ENCODE results near the gene ATP11B.
"Not testable (repeated sequence)": the region's sequence is repeated elsewhere in the genome, so short reads cannot be mapped to it uniquely, and the experiment has no call there.

The ATP11B gene

GRCh38 chr3:182829761-182830405 is 36.6 kb downstream of the ATP11B start:
- DNase-seq (ENCODE audit: low read depth in 3 of 3): no peak

DNA sequence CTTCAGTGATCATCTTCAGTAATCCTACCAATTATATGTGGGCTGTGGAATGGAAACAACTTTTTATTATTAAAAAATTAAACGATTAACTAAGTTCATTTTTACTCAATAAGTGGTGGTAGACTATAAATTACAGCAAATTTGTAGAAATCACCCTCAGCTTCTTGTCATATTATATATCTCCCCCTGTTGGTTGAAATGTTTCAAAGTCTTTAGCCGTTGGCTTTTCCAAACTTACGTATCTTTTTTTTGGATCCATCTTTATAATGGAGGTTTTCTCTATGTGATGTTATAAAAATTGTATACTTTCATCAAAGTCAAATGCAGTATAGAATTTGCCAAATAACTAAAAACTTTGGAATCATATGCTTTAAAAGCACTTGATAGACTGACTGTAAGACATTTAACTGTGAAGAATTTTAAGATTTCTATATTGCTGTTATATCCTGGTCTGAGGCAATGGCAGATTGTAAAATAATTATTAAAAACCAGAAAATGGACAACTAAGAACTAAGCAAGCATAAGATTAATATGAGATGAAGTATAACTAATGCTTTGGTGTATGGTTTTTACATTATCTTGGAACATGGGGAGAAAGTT is 44.7 kb downstream of the ATP11B start:
- no peak for DNase-seq (ENCODE audit: low read depth in 3 of 3)

GRCh38 chr3:182843478-182843877 is 50.2 kb downstream of the ATP11B start:
- no peak for DNase-seq (ENCODE audit: low read depth in 3 of 3)

- no peak for DNase-seq (ENCODE audit: low read depth in 3 of 3)
These were observed 55.6 kb downstream of the ATP11B start for GRCh38 chr3:182848906-182849305.

GRCh38 chr3:182855076-182855475 is 61.8 kb downstream of the ATP11B start:
- DNase-seq (ENCODE audit: low read depth in 3 of 3): no peak

DNA sequence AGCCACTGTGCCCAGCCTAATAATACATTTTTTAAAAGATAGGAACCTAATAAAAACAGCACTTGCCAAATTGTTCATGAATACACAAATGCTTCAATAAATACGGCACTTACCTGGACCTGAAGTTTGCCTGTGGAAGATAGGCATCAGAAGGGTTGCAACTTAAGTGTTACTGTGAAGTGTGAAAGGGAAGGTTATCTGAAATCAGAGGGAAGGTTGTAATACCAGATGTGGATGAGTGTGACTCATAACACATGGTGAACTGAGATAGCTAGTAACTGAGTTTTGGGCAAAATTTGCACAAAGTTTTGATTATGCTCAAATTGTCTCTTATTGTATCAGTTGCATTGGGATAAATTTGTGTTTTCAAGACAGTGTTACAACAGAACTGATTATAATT is 68.0 kb downstream of the ATP11B start:
- DNase-seq (ENCODE audit: low read depth in 3 of 3): no peak

- DNase-seq (ENCODE audit: low read depth in 3 of 3): no peak
These were observed 69.0 kb downstream of the ATP11B start for GRCh38 chr3:182862159-182862860.

GRCh38 chr3:182869059-182869458 is 75.8 kb downstream of the ATP11B start:
- DNase-seq (ENCODE audit: low read depth in 3 of 3): no peak

- DNase-seq (ENCODE audit: low read depth in 3 of 3): not testable (repeated sequence)
These were observed 77.6 kb downstream of the ATP11B start for GRCh38 chr3:182870917-182871316.

DNA sequence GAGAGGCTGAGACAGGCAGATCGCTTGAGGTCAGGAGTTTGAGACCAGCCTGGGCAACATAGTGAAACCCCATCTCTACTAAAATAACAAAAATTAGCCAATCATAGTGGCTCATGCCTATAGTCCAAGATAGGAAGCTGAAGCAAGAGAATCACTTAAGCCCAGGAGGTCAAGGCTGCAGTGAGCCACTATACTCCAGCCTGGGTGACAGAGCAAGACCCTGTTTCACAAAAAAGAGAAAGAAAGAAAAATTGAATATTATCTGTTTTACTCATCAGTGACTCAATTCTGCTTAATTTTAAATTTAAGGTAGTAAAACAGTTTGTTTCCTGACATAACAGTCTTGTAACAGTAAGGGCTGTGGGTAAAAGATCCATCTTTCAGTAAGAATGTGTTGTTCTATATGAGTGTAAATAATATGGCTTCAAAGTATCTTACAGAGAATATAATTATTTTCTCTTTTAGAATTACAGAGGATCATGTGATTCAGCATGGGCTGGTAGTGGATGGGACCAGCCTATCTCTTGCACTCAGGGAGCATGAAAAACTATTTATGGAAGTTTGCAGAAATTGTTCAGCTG is 85.8 kb downstream of the ATP11B start:
- DNase-seq (ENCODE audit: low read depth in 3 of 3): no peak

GRCh38 chr3:182886497-182886896 is 93.2 kb downstream of the ATP11B start:
- no peak for DNase-seq (ENCODE audit: low read depth in 3 of 3)

- DNase-seq (ENCODE audit: low read depth in 3 of 3): no peak
These were observed 96.8 kb downstream of the ATP11B start for GRCh38 chr3:182889948-182890629.

DNA sequence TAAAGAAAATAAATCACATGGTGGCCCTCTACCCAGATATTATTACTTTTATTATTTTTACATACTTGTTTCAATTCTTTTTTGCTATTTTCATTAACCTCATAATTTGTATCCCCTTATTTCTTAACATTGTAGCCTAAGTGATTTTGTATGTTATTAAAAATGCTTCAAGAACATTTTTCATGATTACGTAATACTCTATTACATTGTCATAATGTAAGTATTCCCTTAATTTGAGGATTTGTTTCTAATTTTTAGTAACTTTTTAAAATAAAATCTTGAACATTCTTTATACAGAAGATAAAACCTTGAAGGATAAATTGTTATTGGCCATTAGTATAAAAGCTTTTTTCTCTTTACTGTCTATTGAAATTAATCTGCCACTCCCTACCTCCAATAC is 98.1 kb downstream of the ATP11B start:
- DNase-seq (ENCODE audit: low read depth in 3 of 3): no peak

DNA sequence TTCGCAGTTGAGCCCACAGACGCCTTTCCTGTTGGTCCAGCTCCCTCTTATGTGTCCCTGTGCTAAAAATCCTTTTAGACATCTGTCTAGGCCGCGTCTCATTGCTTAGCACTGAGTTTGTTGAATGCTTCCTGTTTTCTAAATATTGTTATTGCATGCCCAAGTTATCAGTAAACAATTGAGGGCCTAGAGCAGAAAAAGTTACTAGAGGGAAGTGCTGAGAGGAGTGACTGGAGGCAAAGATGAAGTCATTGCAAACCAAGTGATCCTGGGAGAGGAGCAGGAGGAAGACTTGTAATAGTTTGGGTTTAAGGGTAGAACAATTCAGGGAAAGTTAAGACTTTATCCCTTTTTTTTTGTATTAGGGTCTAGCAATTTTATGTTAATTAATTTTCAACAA is 98.9 kb downstream of the ATP11B start:
- DNase-seq (ENCODE audit: low read depth in 3 of 3): no peak

DNA sequence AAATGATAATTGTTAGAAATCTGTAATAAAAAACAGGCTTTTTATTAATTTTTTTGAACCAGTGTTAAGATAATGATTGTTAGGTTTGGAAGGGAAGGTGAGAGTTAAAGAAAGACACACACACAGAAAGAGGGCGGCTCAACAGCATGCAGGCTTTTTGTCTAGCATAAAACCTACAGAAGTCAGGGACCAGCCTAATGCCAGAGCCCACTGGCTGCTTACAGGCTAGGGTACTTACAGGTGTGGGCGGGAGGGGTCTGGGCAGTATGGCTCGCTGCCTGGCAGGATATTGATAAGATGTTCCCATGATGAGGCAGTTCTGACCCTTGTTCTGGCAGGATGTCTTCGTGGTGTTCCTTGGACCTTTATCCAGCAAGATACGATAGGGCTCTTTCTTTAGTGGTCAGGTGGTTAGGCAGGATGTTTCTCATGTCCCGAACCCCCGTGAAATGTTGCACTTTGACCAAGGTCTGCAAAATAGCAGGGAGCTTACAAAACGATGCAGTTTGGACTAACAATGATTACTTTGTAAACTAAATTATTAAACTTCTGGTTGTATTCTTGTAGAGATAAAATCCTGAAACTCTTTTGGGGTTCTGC is 102.3 kb downstream of the ATP11B start:
- DNase-seq (ENCODE audit: low read depth in 3 of 3): no peak

GRCh38 chr3:182896553-182896952 is 103.2 kb downstream of the ATP11B start:
- no peak for DNase-seq (ENCODE audit: low read depth in 3 of 3)

DNA sequence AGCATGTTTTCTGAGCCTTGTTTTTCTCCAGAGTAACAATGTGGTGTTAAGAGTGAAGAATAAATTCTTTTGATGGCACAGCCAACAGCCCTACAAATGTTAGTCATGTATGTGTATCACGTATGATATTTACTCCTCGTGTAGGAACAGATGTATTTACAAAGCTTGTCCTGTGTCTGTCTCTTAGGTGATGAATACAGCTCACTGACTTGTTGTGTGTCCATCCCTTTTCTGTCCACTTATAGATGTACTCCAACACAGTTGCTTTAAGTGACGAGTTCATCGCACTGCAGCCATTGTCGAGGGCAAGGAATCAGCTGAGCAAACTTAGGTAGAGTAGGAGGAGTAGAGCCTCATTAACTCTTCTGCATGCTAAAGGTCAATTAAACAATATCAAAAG is 108.9 kb downstream of the ATP11B start:
- DNase-seq (ENCODE audit: low read depth in 3 of 3): no peak

- no peak for DNase-seq (ENCODE audit: low read depth in 3 of 3)
These were observed 110.9 kb downstream of the ATP11B start for GRCh38 chr3:182904164-182904563.

DNA sequence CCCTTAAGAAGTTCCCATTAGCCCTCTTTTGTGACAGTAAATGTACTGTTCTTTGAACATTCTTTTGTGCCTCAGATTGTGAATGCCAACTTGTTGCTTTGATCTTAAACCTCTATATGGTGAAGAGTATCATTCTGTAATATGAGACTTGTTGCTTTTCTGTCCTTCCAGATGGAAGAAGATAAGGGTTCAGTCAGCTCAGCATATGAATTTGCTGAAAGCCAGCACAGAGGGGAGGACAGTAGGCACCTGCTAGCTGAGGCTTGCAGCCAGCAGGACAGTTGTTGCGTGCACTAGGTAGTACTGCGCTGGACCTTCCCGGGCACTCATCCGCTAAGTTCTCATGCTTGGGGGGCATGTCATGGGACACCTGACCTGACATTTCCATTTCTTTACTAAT is 112.3 kb downstream of the ATP11B start:
- DNase-seq (ENCODE audit: low read depth in 3 of 3): no peak

DNA sequence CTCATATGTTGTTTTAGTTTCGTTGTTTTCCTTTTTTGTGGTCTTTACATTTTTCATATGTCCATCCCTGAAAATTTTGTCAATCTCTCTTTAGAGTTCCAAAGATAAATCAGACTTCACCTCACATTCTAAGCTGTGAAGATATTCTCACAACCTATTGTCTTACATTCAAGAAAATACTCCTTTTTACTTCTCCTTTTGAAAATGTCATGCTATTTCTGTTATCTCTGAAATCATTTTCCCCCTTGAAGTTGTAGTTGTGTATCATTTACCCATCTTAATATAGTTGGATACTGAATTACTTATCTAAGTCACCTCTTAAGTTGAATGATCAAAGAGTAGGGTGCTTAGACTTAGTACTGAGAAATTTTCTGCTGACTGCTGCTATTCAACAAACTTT is 112.7 kb downstream of the ATP11B start:
- DNase-seq (ENCODE audit: low read depth in 3 of 3): no peak

DNA sequence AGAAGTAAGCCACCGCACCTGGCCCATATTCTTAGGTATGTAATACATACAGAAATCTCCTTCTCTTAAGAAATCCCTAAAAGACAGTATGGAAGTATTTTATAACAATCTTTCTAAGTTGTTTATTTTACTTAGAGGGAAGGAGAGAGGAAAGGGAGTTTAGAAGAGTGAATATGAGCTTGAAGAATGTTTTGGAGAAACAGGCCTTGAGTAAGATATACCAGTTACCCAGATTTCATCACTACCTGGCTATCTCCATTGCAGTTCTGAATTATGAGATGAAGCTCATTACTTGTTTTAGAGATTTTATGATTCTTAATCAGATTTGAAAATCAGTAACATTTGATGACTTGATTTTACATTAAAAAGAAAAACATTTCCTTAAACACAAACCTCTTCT is 115.2 kb downstream of the ATP11B start:
- no peak for DNase-seq (ENCODE audit: low read depth in 3 of 3)

Measured in stimulated activated CD4-positive, alpha-beta T cell treated with anti-CD3 and anti-CD28 coated beads, TNF-alpha, amount 100 ng/mL, for 24 hours (primary cell).